Measurements from ENCODE around the gene BRINP3.

The BRINP3 gene

DNA sequence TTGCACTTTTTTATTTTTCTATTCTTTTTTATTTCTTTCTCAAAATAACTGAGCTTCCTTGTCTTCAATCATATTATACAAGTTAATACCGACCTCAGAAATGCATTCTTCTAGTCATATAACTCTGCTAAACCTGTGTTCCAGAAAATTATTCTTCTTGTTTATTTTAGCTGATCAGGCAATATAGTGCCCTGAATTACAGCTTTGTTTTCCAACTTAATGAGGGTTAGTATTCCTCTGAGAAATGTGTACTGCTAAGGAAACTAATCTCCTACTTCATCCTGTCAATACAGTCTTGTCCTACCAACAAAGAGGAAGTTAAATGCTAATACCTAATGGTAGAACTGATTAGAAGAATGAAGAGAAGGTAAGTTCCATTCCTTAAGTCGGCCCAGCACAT lies 13.0 kb downstream of the BRINP3 start:
- TF ChIP-seq, protein P1, sequence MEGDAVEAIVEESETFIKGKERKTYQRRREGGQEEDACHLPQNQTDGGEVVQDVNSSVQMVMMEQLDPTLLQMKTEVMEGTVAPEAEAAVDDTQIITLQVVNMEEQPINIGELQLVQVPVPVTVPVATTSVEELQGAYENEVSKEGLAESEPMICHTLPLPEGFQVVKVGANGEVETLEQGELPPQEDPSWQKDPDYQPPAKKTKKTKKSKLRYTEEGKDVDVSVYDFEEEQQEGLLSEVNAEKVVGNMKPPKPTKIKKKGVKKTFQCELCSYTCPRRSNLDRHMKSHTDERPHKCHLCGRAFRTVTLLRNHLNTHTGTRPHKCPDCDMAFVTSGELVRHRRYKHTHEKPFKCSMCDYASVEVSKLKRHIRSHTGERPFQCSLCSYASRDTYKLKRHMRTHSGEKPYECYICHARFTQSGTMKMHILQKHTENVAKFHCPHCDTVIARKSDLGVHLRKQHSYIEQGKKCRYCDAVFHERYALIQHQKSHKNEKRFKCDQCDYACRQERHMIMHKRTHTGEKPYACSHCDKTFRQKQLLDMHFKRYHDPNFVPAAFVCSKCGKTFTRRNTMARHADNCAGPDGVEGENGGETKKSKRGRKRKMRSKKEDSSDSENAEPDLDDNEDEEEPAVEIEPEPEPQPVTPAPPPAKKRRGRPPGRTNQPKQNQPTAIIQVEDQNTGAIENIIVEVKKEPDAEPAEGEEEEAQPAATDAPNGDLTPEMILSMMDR (IDR thresholded peaks at IDR 0.05; ENCODE audit: extremely low read depth, insufficient read depth, missing control alignments), result no peak
- in situ Hi-C loops (cut with MboI; ENCODE audit: low pct_unique_long_range_greater_than_20kb, low sequenced_read_pairs, unreplicated experiment), result no loop called here
- DNase-seq (ENCODE audit: low spot score), result no peak

DNA sequence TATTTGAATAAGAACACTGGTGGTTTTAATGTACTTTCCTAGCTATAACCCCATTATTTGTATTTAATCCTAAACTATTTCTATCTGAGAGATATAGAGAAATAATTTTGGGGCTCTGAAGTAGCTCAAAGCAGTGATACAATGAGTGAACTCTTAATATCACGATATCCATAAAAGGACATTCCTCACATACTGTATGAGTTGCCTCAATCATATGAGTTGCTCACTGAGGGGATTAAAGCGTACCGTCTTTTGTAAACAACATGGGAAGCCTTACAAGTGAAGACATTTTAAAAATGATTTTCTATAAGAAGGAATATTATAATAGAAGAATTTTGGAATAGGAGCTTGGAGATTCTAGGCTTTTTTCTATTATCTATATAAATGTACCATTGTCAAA lies 21.5 kb downstream of the BRINP3 start:
- DNase-seq (ENCODE audit: low spot score), result no peak
- in situ Hi-C loops (cut with MboI; ENCODE audit: low pct_unique_long_range_greater_than_20kb, low sequenced_read_pairs, unreplicated experiment), result no loop called here

DNA sequence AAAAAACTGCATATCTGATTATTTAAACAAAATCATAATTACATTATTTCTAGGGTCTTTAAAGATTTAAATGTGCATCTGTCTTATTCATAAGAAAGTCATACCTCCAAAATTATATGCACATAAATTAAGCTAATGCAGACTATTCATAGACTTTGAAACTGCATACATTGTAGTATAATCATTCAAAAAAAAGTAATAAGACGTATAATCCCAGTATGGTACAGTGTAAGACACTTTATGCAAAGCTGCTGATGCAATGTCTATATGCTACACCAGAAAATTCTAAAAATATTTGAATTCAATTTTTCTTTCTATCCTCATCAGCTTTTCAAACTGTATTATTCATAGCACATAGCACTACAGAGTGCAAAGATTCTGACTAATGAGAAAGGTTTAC lies 22.0 kb downstream of the BRINP3 start:
- in situ Hi-C loops (cut with MboI; ENCODE audit: low pct_unique_long_range_greater_than_20kb, low sequenced_read_pairs, unreplicated experiment), result no loop called here
- TF ChIP-seq, protein P1 (IDR thresholded peaks at IDR 0.05; ENCODE audit: extremely low read depth, insufficient read depth, missing control alignments), result no peak
- no peak for DNase-seq (ENCODE audit: low spot score)

More for the DNA sequence above, 21.5 kb downstream of the BRINP3 start:
- TF ChIP-seq, protein P1 (IDR thresholded peaks at IDR 0.05; ENCODE audit: extremely low read depth, insufficient read depth, missing control alignments), result no peak

- in situ Hi-C loops (cut with MboI; ENCODE audit: low pct_unique_long_range_greater_than_20kb, low sequenced_read_pairs, unreplicated experiment), result no loop called here
- TF ChIP-seq, protein P1 (IDR thresholded peaks at IDR 0.05; ENCODE audit: extremely low read depth, insufficient read depth, missing control alignments), result no peak
- DNase-seq (ENCODE audit: low spot score), result no peak
These were observed 24.1 kb downstream of the BRINP3 start for GRCh38 chr1:190453550-190453949.

- TF ChIP-seq, protein P1 (IDR thresholded peaks at IDR 0.05; ENCODE audit: extremely low read depth, insufficient read depth, missing control alignments), result no peak
- in situ Hi-C loops (cut with MboI; ENCODE audit: low pct_unique_long_range_greater_than_20kb, low sequenced_read_pairs, unreplicated experiment), result no loop called here
- DNase-seq (ENCODE audit: low spot score), result no peak
These were observed 25.3 kb downstream of the BRINP3 start for GRCh38 chr1:190452272-190452848.

DNA sequence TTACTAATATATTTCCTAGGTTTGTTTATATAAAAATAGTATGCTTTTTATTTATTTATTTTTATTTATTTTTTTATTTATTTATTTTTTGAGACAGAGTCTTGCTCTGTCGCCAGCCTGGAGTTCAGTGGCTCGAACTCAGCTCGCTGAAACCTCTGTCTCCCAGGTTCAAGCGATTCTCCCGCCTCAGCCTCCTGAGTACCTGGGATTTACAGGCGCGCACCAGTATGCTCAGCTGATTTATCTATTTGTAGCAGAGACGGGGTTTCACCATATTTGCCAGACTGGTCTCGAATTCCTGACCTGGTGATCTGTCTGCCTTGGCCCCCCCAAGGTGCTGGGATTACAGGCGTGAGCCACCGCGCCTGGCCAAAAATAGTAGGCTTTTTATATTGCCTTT lies 33.2 kb downstream of the BRINP3 start:
- TF ChIP-seq, protein P1 (IDR thresholded peaks at IDR 0.05; ENCODE audit: extremely low read depth, insufficient read depth, missing control alignments), result no peak
- in situ Hi-C loops (cut with MboI; ENCODE audit: low pct_unique_long_range_greater_than_20kb, low sequenced_read_pairs, unreplicated experiment), result no loop called here
- DNase-seq (ENCODE audit: low spot score), result no peak
